UCSD-AML1 (cell line): Measurements from ENCODE around the gene HACD1.
A peak's percentile ranks its signal among the peaks of the same experiment; 100 is the strongest.

Experiments
- DNase-seq: peaks from one replicate; lab custom pipeline; 2025; ENCODE audit not compliant: unreplicated experiment; lab: John Stamatoyannopoulos, UW

The HACD1 gene

GRCh38 chr10:17586821-17587234 lies 30.3 kb downstream of the HACD1 start:
- peak; percentile 34 for DNase-seq

- DNase-seq, result peak; percentile 16
These were observed 32.2 kb downstream of the HACD1 start for GRCh38 chr10:17585016-17585415.

- DNase-seq, result no peak
These were observed 36.3 kb downstream of the HACD1 start for GRCh38 chr10:17580885-17581284.

GRCh38 chr10:17578603-17579002 lies 38.6 kb downstream of the HACD1 start:
- no peak for DNase-seq

GRCh38 chr10:17576768-17577167 lies 40.4 kb downstream of the HACD1 start:
- DNase-seq, result no peak

- DNase-seq, result no peak
These were observed 52.3 kb downstream of the HACD1 start for GRCh38 chr10:17564911-17565310.

GRCh38 chr10:17563452-17563851 lies 53.7 kb downstream of the HACD1 start:
- no peak for DNase-seq

- no peak for DNase-seq
These were observed 54.6 kb downstream of the HACD1 start for GRCh38 chr10:17562614-17563013.

GRCh38 chr10:17561111-17561510 lies 56.1 kb downstream of the HACD1 start:
- DNase-seq, result no peak

GRCh38 chr10:17557459-17557858 lies 59.7 kb downstream of the HACD1 start:
- no peak for DNase-seq

GRCh38 chr10:17548770-17549169 lies 68.4 kb downstream of the HACD1 start:
- DNase-seq, result no peak

GRCh38 chr10:17548162-17548561 lies 69.0 kb downstream of the HACD1 start:
- DNase-seq, result no peak

GRCh38 chr10:17547060-17547459 lies 70.1 kb downstream of the HACD1 start:
- no peak for DNase-seq

GRCh38 chr10:17544465-17544864 lies 72.7 kb downstream of the HACD1 start:
- no peak for DNase-seq
